Natural killer cell (primary cell): Measurements from ENCODE around the gene ALCAM. TPM values are rescaled to one million over a fixed set of nuclear protein-coding genes. Genes with fewer than 3 reads are reported as not detected.
A peak's percentile ranks its signal among the peaks of the same experiment; 100 is the strongest.

ENCODE experiments used
- ATAC-seq, 3 donors: fragments of 150-1000 bp in 2 of 3; fragments of 200-7000 bp in 1 of 3; cut with Tn5 transposase; 1 replicate in 1 of 3; 2 replicates in 2 of 3; pipeline ENCODE4 v1.10.0; 2021; ENCODE audit warnings: mild to moderate bottlenecking in 2 of 3, moderate library complexity in 2 of 3
- DNase-seq, 2 donors: peaks; one replicate each; pipeline versions ENCODE4 v3.0.0 to v3.0.0-alpha.2; 2013 to 2021; ENCODE audit warnings: mixed read lengths in 1 of 2
- H3K27ac ChIP-seq: one replicate; pipeline ENCODE4 v1.5.1; 2013; ENCODE audit warnings: mild to moderate bottlenecking, low read length
- H3K27me3 ChIP-seq: one replicate; pipeline ENCODE4 v1.6.1; 2013; ENCODE audit warnings: low read length; ENCODE audit not compliant: control insufficient read depth, insufficient read depth
- H3K36me3 ChIP-seq: one replicate; pipeline ENCODE4 v1.6.1; 2013; ENCODE audit warnings: low read length; ENCODE audit not compliant: control insufficient read depth, insufficient read depth
- H3K4me1 ChIP-seq: one replicate; pipeline ENCODE4 v1.6.1; 2013; ENCODE audit warnings: low read length; ENCODE audit not compliant: control insufficient read depth, insufficient read depth
- H3K4me3 ChIP-seq: one replicate; pipeline ENCODE4 v1.5.1; 2013; ENCODE audit warnings: low read length
- H3K9me3 ChIP-seq: one replicate; pipeline ENCODE4 v1.6.1; 2013; ENCODE audit warnings: low read length; ENCODE audit not compliant: control insufficient read depth, insufficient read depth
- H3K27ac Mint-ChIP-seq, 2 donors: one replicate each; pipeline ENCODE4 v1.8.0; 2022; ENCODE audit warnings: mild to moderate bottlenecking in 2 of 2, mixed read lengths in 2 of 2, moderate library complexity in 1 of 2
- H3K27me3 Mint-ChIP-seq, 2 donors: one replicate each; pipeline ENCODE4 v1.8.0; 2022; ENCODE audit warnings: low read depth in 2 of 2, mixed read lengths in 2 of 2
- H3K36me3 Mint-ChIP-seq: one replicate; pipeline ENCODE4 v1.8.0; 2022; ENCODE audit warnings: mixed read lengths
- H3K4me1 Mint-ChIP-seq, 2 donors: one replicate each; pipeline ENCODE4 v1.8.0; 2022; ENCODE audit warnings: mixed read lengths in 2 of 2
- H3K4me3 Mint-ChIP-seq: one replicate; pipeline ENCODE4 v1.8.0; 2022; ENCODE audit warnings: mild to moderate bottlenecking, moderate library complexity, mixed read lengths
- H3K9me3 Mint-ChIP-seq, 2 donors: one replicate each; pipeline ENCODE4 v1.8.0; 2022; ENCODE audit warnings: mixed read lengths in 2 of 2
- WGBS: methylation state at CpG from one replicate; pipeline ENCODE4 v1.1.7; 2013; ENCODE audit warnings: missing lambda C conversion rate; ENCODE audit not compliant: insufficient coverage; 5-methylcytosine and 5-hydroxymethylcytosine counted together
- intact Hi-C: fragments of 100-400 bp; cut with micrococcal nuclease; formaldehyde crosslinking; loops from one replicate; pipeline ENCODE4 v1.14.2; 2022
- total RNA-seq, 4 donors: library from RNA; stranded (reverse); fragments of 120-200 nt in 1 of 4; gene quantifications; one replicate each; pipeline versions ENCODE4 v1.2.3 to v1.2.4, GENCODE V29; 2013 to 2022
- TF ChIP-seq, protein P1 (sequence below): fragments of 200-600 bp; IDR thresholded peaks from one replicate; pipeline ENCODE4 v1.8.0; 2022; ENCODE audit warnings: antibody characterized with exemption

Gene ALCAM
- total RNA-seq, 3 donors from 2014 or later (not counting 1 experiment from before 2014, with no cell fraction given) = 1.5 to 3.0 (median 1.5) TPM

DNA sequence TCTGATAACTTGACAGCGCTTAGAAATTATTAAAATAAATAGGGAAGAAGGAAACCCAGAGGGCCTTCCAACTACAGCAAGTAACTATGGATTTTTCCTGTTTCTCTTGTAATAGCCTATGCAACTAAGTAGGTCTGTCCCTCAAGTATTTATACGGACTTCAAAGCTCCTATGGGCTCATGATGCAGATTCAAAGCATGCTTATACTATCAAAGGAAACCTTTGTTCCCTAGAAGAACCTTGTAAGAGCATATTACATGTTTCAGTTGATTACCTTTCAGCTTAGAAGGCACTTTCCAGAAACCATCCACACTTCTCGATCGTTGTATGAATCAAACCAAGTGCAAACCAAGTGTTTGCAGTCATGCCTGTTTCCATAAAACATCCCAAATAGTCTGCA lies 158.8 kb downstream of the ALCAM start:
- TF ChIP-seq, protein P1, sequence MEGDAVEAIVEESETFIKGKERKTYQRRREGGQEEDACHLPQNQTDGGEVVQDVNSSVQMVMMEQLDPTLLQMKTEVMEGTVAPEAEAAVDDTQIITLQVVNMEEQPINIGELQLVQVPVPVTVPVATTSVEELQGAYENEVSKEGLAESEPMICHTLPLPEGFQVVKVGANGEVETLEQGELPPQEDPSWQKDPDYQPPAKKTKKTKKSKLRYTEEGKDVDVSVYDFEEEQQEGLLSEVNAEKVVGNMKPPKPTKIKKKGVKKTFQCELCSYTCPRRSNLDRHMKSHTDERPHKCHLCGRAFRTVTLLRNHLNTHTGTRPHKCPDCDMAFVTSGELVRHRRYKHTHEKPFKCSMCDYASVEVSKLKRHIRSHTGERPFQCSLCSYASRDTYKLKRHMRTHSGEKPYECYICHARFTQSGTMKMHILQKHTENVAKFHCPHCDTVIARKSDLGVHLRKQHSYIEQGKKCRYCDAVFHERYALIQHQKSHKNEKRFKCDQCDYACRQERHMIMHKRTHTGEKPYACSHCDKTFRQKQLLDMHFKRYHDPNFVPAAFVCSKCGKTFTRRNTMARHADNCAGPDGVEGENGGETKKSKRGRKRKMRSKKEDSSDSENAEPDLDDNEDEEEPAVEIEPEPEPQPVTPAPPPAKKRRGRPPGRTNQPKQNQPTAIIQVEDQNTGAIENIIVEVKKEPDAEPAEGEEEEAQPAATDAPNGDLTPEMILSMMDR = no peak

DNA sequence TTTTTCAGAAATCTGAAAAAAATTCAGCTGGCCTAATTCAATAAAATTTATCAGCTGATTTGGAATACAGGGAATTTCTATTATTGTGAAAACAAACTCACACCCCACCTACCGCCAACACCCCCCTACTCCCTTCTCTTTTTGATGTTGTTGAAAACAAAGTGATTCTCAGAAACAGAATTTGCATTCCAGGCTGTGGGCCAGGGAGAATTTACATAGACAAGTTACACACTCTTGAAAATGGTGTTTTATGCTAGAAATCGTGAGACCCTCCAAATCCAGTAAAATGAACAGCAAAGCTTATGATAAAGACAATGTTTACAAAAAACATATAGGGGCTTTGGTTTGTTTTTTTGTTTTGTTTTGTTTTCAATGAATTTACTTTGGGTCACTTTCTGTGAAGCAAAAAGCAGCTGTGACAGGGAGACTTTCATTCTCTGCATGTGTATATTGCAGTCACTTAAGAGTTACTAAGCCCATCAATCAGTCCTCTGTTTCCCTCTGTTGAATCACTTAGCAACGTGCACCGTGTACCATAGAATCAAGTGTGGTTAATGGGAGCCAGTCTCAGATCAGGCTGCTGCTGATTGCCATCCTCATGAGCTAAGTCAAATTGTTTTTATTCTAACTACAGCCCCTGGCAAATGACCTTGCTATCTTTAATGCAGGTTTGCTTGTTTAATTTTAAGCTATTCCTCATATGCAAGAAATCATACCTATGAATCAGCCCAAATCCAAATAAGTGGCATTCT lies 159.8 kb downstream of the ALCAM start:
- Histone ChIP-seq H3K27me3 (no peaks in the 10 kb centered on the region), H3K36me3 (no peaks in the 10 kb centered on the region), H3K4me1 (no peaks in the 10 kb centered on the region), H3K4me3 (no peak overlapping the region), H3K27ac (no peak overlapping the region), H3K9me3 (no peaks in the 10 kb centered on the region)
- intact Hi-C loops = no loop called here
- WGBS = 98% methylated on average over 2 of the region's 4 CpGs
- Mint-ChIP-seq H3K4me1 (no peaks in the 10 kb centered on the region), H3K27me3 (no peaks in the 10 kb centered on the region), H3K27ac (no peak overlapping the region), H3K9me3 (no peaks in the 10 kb centered on the region), H3K4me3 (no peak overlapping the region), H3K36me3 (no peaks in the 10 kb centered on the region)
- DNase-seq (no peak), ATAC-seq (no peak)
- TF ChIP-seq, protein P1 = no peak

More for the DNA sequence above, 158.8 kb downstream of the ALCAM start:
- no peaks in the 10 kb centered on the region for H3K27me3 Mint-ChIP-seq
- H3K4me3 Mint-ChIP-seq = no peak overlapping the region
- no peak overlapping the region for H3K27ac Mint-ChIP-seq
- H3K27ac ChIP-seq = no peak overlapping the region
- 89% methylated on average over 3 of the region's 4 CpGs for WGBS
- ATAC-seq (no peak), DNase-seq (no peak)
- H3K36me3 Mint-ChIP-seq = no peaks in the 10 kb centered on the region
- no peaks in the 10 kb centered on the region for H3K4me1 Mint-ChIP-seq
- H3K9me3 ChIP-seq = no peaks in the 10 kb centered on the region
- no peaks in the 10 kb centered on the region for H3K9me3 Mint-ChIP-seq
- no peak overlapping the region for H3K4me3 ChIP-seq
- H3K27me3 ChIP-seq = no peaks in the 10 kb centered on the region
- intact Hi-C loops = no loop called here
- no peaks in the 10 kb centered on the region for H3K36me3 ChIP-seq
- no peaks in the 10 kb centered on the region for H3K4me1 ChIP-seq

DNA sequence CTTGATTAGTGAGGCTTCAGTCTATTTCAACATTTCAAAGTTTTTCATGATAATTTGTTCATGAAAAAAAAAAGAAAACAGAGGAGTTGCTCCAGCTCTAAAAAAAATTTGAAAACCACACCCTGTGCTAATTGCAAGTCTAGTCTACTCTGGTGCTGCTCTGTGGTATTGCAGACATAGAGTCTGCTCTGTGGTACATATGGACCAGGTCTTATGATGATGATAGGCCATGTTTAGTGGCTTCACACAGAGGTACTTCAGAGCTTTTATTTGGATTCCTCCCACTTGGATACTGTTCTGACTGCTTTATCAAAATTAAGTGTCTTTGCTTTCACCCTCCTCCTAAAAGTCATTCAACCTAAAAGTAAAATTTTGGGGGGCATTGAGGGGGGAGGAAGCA lies 160.8 kb downstream of the ALCAM start:
- DNase-seq = no peak
- H3K27me3 Mint-ChIP-seq = no peaks in the 10 kb centered on the region
- H3K9me3 Mint-ChIP-seq = no peaks in the 10 kb centered on the region
- Histone ChIP-seq H3K4me1 (no peaks in the 10 kb centered on the region), H3K36me3 (no peaks in the 10 kb centered on the region), H3K9me3 (no peaks in the 10 kb centered on the region), H3K4me3 (no peak overlapping the region), H3K27me3 (no peaks in the 10 kb centered on the region), H3K27ac (no peak overlapping the region)
- H3K36me3 Mint-ChIP-seq = no peaks in the 10 kb centered on the region
- H3K4me3 Mint-ChIP-seq = no peak overlapping the region
- intact Hi-C loops = no loop called here
- no peak for ATAC-seq
- TF ChIP-seq, protein P1 = no peak
- H3K4me1 Mint-ChIP-seq = no peaks in the 10 kb centered on the region
- H3K27ac Mint-ChIP-seq = no peak overlapping the region

DNA sequence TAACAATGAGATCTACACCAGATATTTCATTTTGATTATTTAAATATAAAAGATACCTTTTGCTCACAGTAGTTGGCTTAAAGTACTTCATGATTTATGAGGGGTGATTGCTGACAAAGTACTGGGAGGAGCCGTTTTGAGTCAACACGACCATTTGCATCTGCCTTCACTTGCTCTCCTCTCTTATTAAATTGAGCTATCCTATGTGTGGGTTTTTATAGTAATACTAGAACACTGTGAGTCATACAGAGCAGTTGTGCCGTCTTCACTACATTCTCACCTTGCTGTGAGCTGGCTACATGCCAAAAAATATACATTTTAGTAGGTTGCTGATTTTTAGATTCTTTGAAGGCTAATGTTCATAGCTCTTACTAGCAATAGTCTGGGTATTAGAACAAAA lies 161.2 kb downstream of the ALCAM start:
- Histone ChIP-seq H3K27ac (no peak overlapping the region), H3K27me3 (no peaks in the 10 kb centered on the region), H3K4me1 (no peaks in the 10 kb centered on the region), H3K9me3 (no peaks in the 10 kb centered on the region), H3K4me3 (no peak overlapping the region), H3K36me3 (no peaks in the 10 kb centered on the region)
- WGBS = 80% methylated on average over 1 of the region's 3 CpGs
- ATAC-seq = no peak
- Mint-ChIP-seq H3K27me3 (no peaks in the 10 kb centered on the region), H3K27ac (no peak overlapping the region), H3K4me3 (no peak overlapping the region), H3K36me3 (no peaks in the 10 kb centered on the region), H3K9me3 (no peaks in the 10 kb centered on the region), H3K4me1 (no peaks in the 10 kb centered on the region)
- intact Hi-C loops = no loop called here
- TF ChIP-seq, protein P1 = no peak
- DNase-seq = peak in 1 of 2 donors; percentile 8
